A673 (cell line): ENCODE data around the gene GLIPR2. TPM values are rescaled to one million over a fixed set of nuclear protein-coding genes. Genes with fewer than 3 reads are reported as not detected.

ENCODE experiments used
- BruUV-seq: library from RNA; stranded (reverse); fragments of 400-500 nt; replicated peaks from 2 replicates; lab custom pipeline; 2021; lab: Mats Ljungman, UMichigan
- CTCF ChIA-PET: fragments of 300-600 bp; sonication (Branson Sonifier 250); formaldehyde crosslinking; loops from one replicate; lab custom pipeline; 2022; ENCODE audit warnings: antibody characterized with exemption; lab: Charles Lee
- POLR2A ChIA-PET: fragments of 300-600 bp; sonication (Branson Sonifier 250); formaldehyde crosslinking; loops from one replicate; lab custom pipeline; 2022; ENCODE audit warnings: antibody characterized with exemption; ENCODE audit not compliant: low non-redundant PET; lab: Charles Lee
- DNase-seq: peaks from one replicate; pipeline ENCODE4 v3.0.0-alpha.2; 2015; ENCODE audit warnings: low spot score
- H3K27ac ChIP-seq: fragments of 200-600 bp; sonication (generic); 2 replicates; pipeline ENCODE4 v1.5.1; 2016; ENCODE audit warnings: mixed run types, low read depth, mild to moderate bottlenecking, mixed read lengths, antibody characterized with exemption, low read length; ENCODE audit not compliant: poor library complexity, severe bottlenecking
- H3K27me3 ChIP-seq: fragments of 200-600 bp; sonication (generic); replicated peaks from 2 replicates; pipeline ENCODE4 v1.6.1; 2017; ENCODE audit warnings: mixed run types, low read depth, mild to moderate bottlenecking, mixed read lengths, antibody characterized with exemption, low read length; ENCODE audit not compliant: insufficient read depth, poor library complexity
- H3K36me3 ChIP-seq: fragments of 200-600 bp; sonication (generic); 2 replicates; pipeline ENCODE4 v1.6.1; 2016; ENCODE audit warnings: mixed run types, mild to moderate bottlenecking, mixed read lengths, antibody characterized with exemption, low read length; ENCODE audit not compliant: insufficient read depth, poor library complexity, severe bottlenecking
- H3K4me1 ChIP-seq: fragments of 200-600 bp; sonication (generic); 2 replicates; pipeline ENCODE4 v1.6.1; 2017; ENCODE audit warnings: mixed run types, mild to moderate bottlenecking, mixed read lengths, antibody characterized with exemption, low read length; ENCODE audit not compliant: insufficient read depth, poor library complexity, severe bottlenecking
- H3K4me3 ChIP-seq: fragments of 200-600 bp; sonication (generic); 2 replicates; pipeline ENCODE4 v1.5.1; 2016; ENCODE audit warnings: low read depth, mixed run types, mild to moderate bottlenecking, mixed read lengths, low read length; ENCODE audit not compliant: poor library complexity, severe bottlenecking
- H3K9me3 ChIP-seq: fragments of 200-600 bp; sonication (generic); 2 replicates; pipeline ENCODE4 v1.6.1; 2016; ENCODE audit warnings: mixed run types, low read depth, mild to moderate bottlenecking, mixed read lengths, antibody characterized with exemption, low read length; ENCODE audit not compliant: poor library complexity, severe bottlenecking
- CTCF ChIP-seq: fragments of 300-800, 200-600 bp; sonication (generic); conservative IDR thresholded peaks from 2 replicates; pipeline ENCODE4 v1.5.1; 2017; ENCODE audit warnings: low read depth, mild to moderate bottlenecking, antibody characterized with exemption, low read length, moderate library complexity, mixed read lengths
- EZH2 ChIP-seq: fragments of 200-600 bp; sonication (generic); IDR thresholded peaks from 2 replicates; pipeline ENCODE4 v1.6.1; 2017; ENCODE audit warnings: borderline replicate concordance, low read depth, mild to moderate bottlenecking, mixed read lengths, antibody characterized with exemption, low read length; ENCODE audit not compliant: poor library complexity, severe bottlenecking
- intact Hi-C: fragments of 100-400 bp; cut with micrococcal nuclease; formaldehyde crosslinking; loops from one replicate; pipeline ENCODE4 v1.10.0; 2022; ENCODE audit not compliant: unreplicated experiment
- total RNA-seq: library from RNA; stranded (reverse); gene quantifications from 2 replicates; pipeline ENCODE4 v1.2.3, GENCODE V29; 2021

The GLIPR2 gene
- total RNA-seq, 1 experiment from 2014 or later, result 5.0 TPM

GRCh38 chr9:36187414-36187813, 50.9 kb downstream of the GLIPR2 start:
- ChIA-PET CTCF (no interaction called here), POLR2A (interaction anchor here (0.6 kb wide), 1 partner anchor 12 kb away, joined by 3 read pairs; no protein-coding TSS in a partner anchor)
- H3K27ac ChIP-seq, result no peak overlapping the region
- H3K4me3 ChIP-seq, result no peak overlapping the region
- H3K4me1 ChIP-seq, result peaks cover 10% of the 10 kb centered on the region
- H3K27me3 ChIP-seq, result no peaks in the 10 kb centered on the region
- H3K36me3 ChIP-seq, result no peaks in the 10 kb centered on the region
- H3K9me3 ChIP-seq, result no peaks in the 10 kb centered on the region
- DNase-seq, result no peak
- no peak for TF ChIP-seq CTCF
- TF ChIP-seq EZH2, result no peak
- no TSS peak for BruUV-seq
- intact Hi-C loops, result no loop called here

DNA sequence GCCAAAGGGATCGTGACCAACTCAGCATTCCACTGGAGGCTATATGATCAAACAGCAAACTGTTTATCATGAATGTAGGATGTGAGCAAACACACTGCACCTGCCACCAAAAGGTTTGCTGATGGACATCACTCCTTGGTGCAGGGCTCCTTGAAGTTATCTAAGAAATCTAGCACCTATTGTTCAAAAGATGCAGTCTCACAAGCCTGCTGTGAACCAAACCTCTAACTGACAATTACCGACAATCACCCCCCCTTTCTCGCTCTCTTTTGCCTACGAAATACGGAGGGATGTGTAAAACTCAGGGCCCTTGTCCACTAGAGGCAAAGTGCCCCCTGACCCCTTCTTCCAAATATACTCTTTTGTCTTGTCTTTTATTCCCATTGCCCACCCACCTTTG, 51.7 kb downstream of the GLIPR2 start:
- no peak overlapping the region for H3K27ac ChIP-seq
- intact Hi-C loops, result no loop called here
- no peaks in the 10 kb centered on the region for H3K9me3 ChIP-seq
- H3K4me3 ChIP-seq, result no peak overlapping the region
- H3K27me3 ChIP-seq, result no peaks in the 10 kb centered on the region
- ChIA-PET CTCF (no interaction called here), POLR2A (no interaction called here)
- TF ChIP-seq EZH2 (no peak), CTCF (no peak)
- no peak for DNase-seq
- H3K36me3 ChIP-seq, result no peaks in the 10 kb centered on the region
- H3K4me1 ChIP-seq, result peaks cover 18% of the 10 kb centered on the region
- BruUV-seq, result no TSS peak

DNA sequence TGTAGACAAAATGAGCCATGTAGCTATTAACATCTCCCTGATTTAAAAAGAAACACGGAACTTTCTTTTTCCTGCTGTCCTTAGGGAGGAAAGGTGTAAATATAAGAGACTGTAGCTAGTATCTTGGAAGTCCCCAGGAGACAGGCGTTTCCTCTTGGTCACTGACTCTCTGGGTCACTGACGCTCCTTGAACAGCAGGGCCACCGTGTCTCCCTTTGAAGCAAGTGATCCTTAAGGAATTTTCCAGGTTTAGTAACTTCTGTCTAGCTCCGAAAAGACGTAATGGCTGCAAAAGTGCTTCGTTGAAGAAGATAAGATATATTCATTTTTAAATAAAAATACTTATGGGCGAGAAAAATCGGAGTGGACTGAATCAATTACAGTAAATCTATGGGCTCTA, 53.4 kb downstream of the GLIPR2 start:
- no peaks in the 10 kb centered on the region for H3K9me3 ChIP-seq
- no peaks in the 10 kb centered on the region for H3K36me3 ChIP-seq
- H3K27me3 ChIP-seq, result no peaks in the 10 kb centered on the region
- no peak for DNase-seq
- peaks cover 21% of the 10 kb centered on the region for H3K4me1 ChIP-seq
- ChIA-PET POLR2A (interaction anchor here (0.6 kb wide), 1 partner anchor 19 kb away, joined by 4 read pairs; no protein-coding TSS in a partner anchor), CTCF (interaction anchor here (0.5 to 1.6 kb wide), 4 partner anchors 23 to 1410 kb away, joined by 3 to 7 read pairs (median 6); no protein-coding TSS in a partner anchor)
- H3K27ac ChIP-seq, result peak overlapping the region; percentile 83
- TF ChIP-seq EZH2, result no peak
- no peak for TF ChIP-seq CTCF
- intact Hi-C loops, result no loop called here
- H3K4me3 ChIP-seq, result peak overlapping the region; percentile 92
- TSS peak; percentile 97 for BruUV-seq
